ENCODE data around the gene PIF1.

DNA sequence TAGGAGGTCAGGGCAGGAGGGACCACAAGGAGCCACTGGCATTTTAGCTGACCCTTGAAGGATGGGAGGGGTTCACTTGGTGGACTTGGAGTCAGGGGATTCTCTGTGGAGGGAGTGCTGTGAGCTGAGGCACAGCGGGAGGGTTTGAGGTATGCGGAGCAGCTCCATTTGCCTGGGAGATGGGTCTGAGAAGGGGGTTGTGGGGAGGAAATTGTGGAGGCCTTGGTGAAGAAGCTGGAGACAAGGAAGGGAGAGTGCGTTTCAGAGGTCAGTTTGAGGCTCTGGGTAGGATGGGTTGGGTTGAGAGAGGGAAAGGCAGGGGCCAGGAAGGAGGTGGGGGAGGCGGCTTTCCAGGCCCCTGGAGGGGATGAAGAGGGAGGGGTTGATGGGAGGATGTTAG lies 36.5 kb upstream of the PIF1 start:
- TF ChIP-seq EP300 (IDR thresholded peaks at IDR 0.05), result no peak
- no peak for TF ChIP-seq POLR2AphosphoS5 (IDR thresholded peaks at IDR 0.05)
- TF ChIP-seq, protein P1, sequence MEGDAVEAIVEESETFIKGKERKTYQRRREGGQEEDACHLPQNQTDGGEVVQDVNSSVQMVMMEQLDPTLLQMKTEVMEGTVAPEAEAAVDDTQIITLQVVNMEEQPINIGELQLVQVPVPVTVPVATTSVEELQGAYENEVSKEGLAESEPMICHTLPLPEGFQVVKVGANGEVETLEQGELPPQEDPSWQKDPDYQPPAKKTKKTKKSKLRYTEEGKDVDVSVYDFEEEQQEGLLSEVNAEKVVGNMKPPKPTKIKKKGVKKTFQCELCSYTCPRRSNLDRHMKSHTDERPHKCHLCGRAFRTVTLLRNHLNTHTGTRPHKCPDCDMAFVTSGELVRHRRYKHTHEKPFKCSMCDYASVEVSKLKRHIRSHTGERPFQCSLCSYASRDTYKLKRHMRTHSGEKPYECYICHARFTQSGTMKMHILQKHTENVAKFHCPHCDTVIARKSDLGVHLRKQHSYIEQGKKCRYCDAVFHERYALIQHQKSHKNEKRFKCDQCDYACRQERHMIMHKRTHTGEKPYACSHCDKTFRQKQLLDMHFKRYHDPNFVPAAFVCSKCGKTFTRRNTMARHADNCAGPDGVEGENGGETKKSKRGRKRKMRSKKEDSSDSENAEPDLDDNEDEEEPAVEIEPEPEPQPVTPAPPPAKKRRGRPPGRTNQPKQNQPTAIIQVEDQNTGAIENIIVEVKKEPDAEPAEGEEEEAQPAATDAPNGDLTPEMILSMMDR (IDR thresholded peaks at IDR 0.05), result no peak
